Fibroblast of mammary gland (primary cell): ENCODE measurements around the gene KRT76.

Experiments
- DNase-seq: peaks from one replicate; pipeline ENCODE4 v3.0.0-alpha.2; 2010; ENCODE audit warnings: low read depth
- H3K4me3 ChIP-seq: 2 replicates; pipeline ENCODE4 v1.5.1; 2011; ENCODE audit warnings: low read depth, mild to moderate bottlenecking, low read length, moderate library complexity; ENCODE audit not compliant: control insufficient read depth
- CTCF ChIP-seq: conservative IDR thresholded peaks from 2 replicates; pipeline ENCODE4 v1.5.1; 2011; ENCODE audit warnings: low read depth, low read length, inconsistent platforms; ENCODE audit not compliant: control insufficient read depth, insufficient read depth

KRT76 gene

GRCh38 chr12:52821071-52821730 is 44.1 kb upstream of the KRT76 start:
- TF ChIP-seq CTCF = no peak
- no peak for DNase-seq
- no peak overlapping the region for H3K4me3 ChIP-seq

GRCh38 chr12:52820521-52820920 is 43.4 kb upstream of the KRT76 start:
- TF ChIP-seq CTCF = no peak
- no peak overlapping the region for H3K4me3 ChIP-seq
- DNase-seq = no peak

GRCh38 chr12:52819731-52820510 is 42.8 kb upstream of the KRT76 start:
- TF ChIP-seq CTCF = no peak
- no peak overlapping the region for H3K4me3 ChIP-seq
- no peak for DNase-seq

GRCh38 chr12:52818887-52819420 is 41.8 kb upstream of the KRT76 start:
- TF ChIP-seq CTCF = no peak
- no peak for DNase-seq
- H3K4me3 ChIP-seq = no peak overlapping the region

- no peak for DNase-seq
- TF ChIP-seq CTCF = no peak
- no peak overlapping the region for H3K4me3 ChIP-seq
Observed at GRCh38 chr12:52818388-52818787, 41.2 kb upstream of the KRT76 start.

GRCh38 chr12:52817699-52818238 is 40.6 kb upstream of the KRT76 start:
- no peak for TF ChIP-seq CTCF
- no peak overlapping the region for H3K4me3 ChIP-seq
- no peak for DNase-seq
